GM19372 (cell line): ENCODE results near the gene FUNDC2.
"Not testable (repeated sequence)": the region's sequence is repeated elsewhere in the genome, so short reads cannot be mapped to it uniquely, and the experiment has no call there.

Experiments used
- ATAC-seq: cut with Tn5 transposase; IDR thresholded peaks from one replicate; pipeline ENCODE4 v1.9.1; 2021; ENCODE audit warnings: mild to moderate bottlenecking, low read depth, moderate library complexity; ENCODE audit not compliant: unreplicated experiment

The FUNDC2 gene

GRCh38 chrX:155026727-155027508, at the start of gene FUNDC2:
Gene FUNDC2 (plus strand): TSS chrX:155026844. CDS start chrX:155026939, 95 bp downstream.
- ATAC-seq, result peak; percentile 86

DNA sequence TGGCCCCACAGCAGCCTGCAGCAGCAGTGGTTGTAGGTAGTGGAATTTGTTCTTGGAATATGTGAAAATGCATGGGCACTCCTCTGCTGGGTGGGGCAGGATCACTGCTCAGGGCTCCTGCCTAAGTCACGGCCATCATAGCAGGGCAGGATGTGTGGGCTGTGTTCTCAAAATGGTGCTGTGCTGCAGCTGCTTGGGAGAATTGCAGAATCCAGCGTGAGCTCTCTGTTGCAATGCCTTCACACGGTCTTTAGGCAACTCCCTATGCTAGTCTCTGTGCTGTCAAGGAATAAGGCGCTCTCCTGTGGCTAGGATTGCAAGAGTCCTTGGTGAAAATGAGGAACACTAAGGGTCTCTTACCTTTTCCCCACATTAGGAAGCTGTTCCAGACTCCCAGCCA, 47.0 kb upstream of the FUNDC2 start:
- ATAC-seq, result no peak

- peak; percentile 96 for ATAC-seq
Measured at GRCh38 chrX:154980330-154981115, 46.1 kb upstream of the FUNDC2 start.

DNA sequence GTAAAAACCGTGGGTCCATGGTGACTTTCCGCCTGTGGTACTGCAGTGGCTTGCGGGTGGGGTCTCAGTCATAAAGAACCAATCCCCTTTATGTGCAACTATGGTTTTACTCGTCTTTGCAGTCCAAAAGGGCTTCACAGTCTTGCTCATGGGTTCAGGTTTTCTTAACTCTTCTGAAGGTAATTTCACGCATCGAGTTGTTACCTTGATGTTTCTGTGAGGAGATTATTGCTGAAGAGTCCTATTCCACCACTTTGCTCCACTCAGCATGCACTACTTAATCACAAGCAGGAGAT, 45.6 kb upstream of the FUNDC2 start:
- no peak for ATAC-seq

GRCh38 chrX:154986826-154987575, 39.6 kb upstream of the FUNDC2 start:
- ATAC-seq, result no peak

DNA sequence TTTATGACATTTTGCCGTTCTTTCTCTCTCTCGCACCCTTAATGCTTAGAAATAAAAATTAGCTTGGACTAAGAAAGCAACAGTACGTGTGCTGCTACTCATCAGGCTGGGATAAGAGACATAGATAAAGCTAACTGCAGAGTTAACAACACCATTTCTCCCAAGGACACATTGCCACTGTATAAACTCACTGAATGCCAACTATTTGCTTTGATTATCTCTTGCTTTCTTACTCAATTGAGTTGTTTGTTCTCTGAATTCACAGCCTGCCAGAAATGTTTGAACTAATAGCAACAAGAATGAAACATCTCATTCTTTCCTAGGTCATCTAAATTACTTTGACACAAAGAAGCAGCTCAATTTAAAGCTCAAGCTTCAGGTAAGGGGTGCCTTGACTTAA, 38.7 kb upstream of the FUNDC2 start:
- ATAC-seq, result no peak

GRCh38 chrX:154988719-154989118, 37.9 kb upstream of the FUNDC2 start:
- no peak for ATAC-seq

- peak; percentile 76 for ATAC-seq
Measured at GRCh38 chrX:154990496-154990895, 36.1 kb upstream of the FUNDC2 start.

DNA sequence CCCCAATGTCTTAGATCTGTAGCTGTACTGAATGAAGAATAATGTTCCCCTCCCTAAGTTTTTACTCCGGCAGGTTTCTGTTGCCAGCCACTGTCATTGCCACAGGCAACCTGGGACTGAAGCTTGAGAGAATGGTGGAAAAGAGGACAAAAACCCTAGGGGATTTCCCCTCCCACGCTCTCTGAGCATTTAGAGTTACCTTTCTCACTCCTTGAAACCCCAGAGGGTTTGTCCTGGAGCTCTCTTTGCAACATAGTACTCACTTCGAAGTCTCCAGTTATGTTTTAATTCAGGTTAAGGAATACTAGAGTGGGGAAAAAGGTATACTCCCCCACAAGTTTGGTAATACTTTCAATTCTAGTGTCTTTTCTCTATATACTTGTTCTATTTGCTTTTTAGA, 35.6 kb upstream of the FUNDC2 start:
- peak; percentile 41 for ATAC-seq

GRCh38 chrX:154991476-154991875, 35.2 kb upstream of the FUNDC2 start:
- no peak for ATAC-seq

- no peak for ATAC-seq
Measured at GRCh38 chrX:154998204-154998880, 28.3 kb upstream of the FUNDC2 start.

DNA sequence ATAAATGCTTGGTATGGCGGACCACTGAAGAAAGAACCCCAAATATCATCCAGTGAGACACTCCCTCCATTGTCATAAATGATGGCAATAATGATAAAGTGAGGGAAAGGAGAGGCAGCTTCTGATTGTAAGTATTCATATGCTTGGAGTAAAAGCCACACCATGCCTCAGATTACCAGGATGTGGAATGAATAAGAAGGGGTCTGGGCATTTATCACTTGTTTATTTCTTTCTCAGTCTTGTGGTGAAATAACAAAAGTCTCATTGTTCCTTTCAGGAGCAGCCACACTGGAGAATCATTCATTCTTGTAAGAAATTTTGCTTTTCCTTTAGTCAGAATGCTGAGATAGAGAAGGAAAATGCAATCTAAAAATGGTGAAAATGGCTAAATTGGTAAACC, 25.8 kb upstream of the FUNDC2 start:
- no peak for ATAC-seq

- no peak for ATAC-seq
Measured at GRCh38 chrX:155001873-155002272, 24.8 kb upstream of the FUNDC2 start.

GRCh38 chrX:155005190-155005589, 21.5 kb upstream of the FUNDC2 start:
- no peak for ATAC-seq

- not testable (repeated sequence) for ATAC-seq
Measured at GRCh38 chrX:155006379-155006778, 20.3 kb upstream of the FUNDC2 start.

GRCh38 chrX:155006913-155007671, 19.6 kb upstream of the FUNDC2 start:
- not testable (repeated sequence) for ATAC-seq

GRCh38 chrX:155008578-155008977, 18.1 kb upstream of the FUNDC2 start:
- not testable (repeated sequence) for ATAC-seq

- ATAC-seq, result no peak
Measured at GRCh38 chrX:155009994-155010472, 16.6 kb upstream of the FUNDC2 start.

- ATAC-seq, result no peak
Measured at GRCh38 chrX:155020591-155020990, 6.1 kb upstream of the FUNDC2 start.

GRCh38 chrX:155022585-155022984, 4.1 kb upstream of the FUNDC2 start, which contains the start of gene F8:
Gene F8 (minus strand): TSS chrX:155022723. CDS start chrX:155022552, 171 bp downstream.
- no peak for ATAC-seq
